Neural cell (in vitro differentiated cells): ENCODE data around the gene FNDC3A. TPM values are rescaled to one million over a fixed set of nuclear protein-coding genes. Genes with fewer than 3 reads are reported as not detected.

Experiments
- H2AFZ ChIP-seq: fragments of 200-600, 300-800 bp; sonication (generic), shearing (Covaris generic); 2 replicates; pipeline ENCODE4 v1.6.0; 2014; ENCODE audit warnings: low read depth, mild to moderate bottlenecking, antibody characterized with exemption, low read length, moderate library complexity
- H3F3A ChIP-seq: fragments of 200-600 bp; shearing (Covaris generic); 2 replicates; pipeline ENCODE4 v1.6.1; 2016; ENCODE audit warnings: mild to moderate bottlenecking, moderate library complexity, mixed read lengths, antibody characterized with exemption, low read length; ENCODE audit not compliant: insufficient read depth, poor library complexity, severe bottlenecking
- H3K27ac ChIP-seq: fragments of 200-600, 300-800 bp; sonication (generic), shearing (Covaris generic); 2 replicates; pipeline ENCODE4 v1.5.1; 2014; ENCODE audit warnings: mild to moderate bottlenecking, low read length, moderate library complexity
- H3K27me3 ChIP-seq: fragments of 300-800, 200-600 bp; sonication (generic), shearing (Covaris generic); 2 replicates; pipeline ENCODE4 v1.6.0; 2014; ENCODE audit warnings: mild to moderate bottlenecking, low read depth, low read length, moderate library complexity; ENCODE audit not compliant: insufficient read depth
- H3K36me3 ChIP-seq: fragments of 300-800, 200-600 bp; sonication (generic), shearing (Covaris generic); 2 replicates; pipeline ENCODE4 v1.5.1; 2014; ENCODE audit warnings: mild to moderate bottlenecking, antibody characterized with exemption, low read length, moderate library complexity; ENCODE audit not compliant: insufficient read depth
- H3K4me2 ChIP-seq: fragments of 300-800, 200-600 bp; sonication (generic), shearing (Covaris generic); 2 replicates; pipeline ENCODE4 v1.6.0; 2014; ENCODE audit warnings: mild to moderate bottlenecking, low read length
- H3K4me3 ChIP-seq: fragments of 300-800, 200-600 bp; sonication (generic), shearing (Covaris generic); 2 replicates; pipeline ENCODE4 v1.5.1; 2014; ENCODE audit warnings: mild to moderate bottlenecking, low read length, moderate library complexity
- H3K79me2 ChIP-seq: fragments of 200-600 bp; shearing (Covaris generic); replicated peaks from 2 replicates; pipeline ENCODE4 v1.6.0; 2014; ENCODE audit warnings: mild to moderate bottlenecking, low read length, moderate library complexity; ENCODE audit not compliant: insufficient read depth
- H3K9ac ChIP-seq: fragments of 300-800, 200-600 bp; sonication (generic), shearing (Covaris generic); 2 replicates; pipeline ENCODE4 v1.6.1; 2016; ENCODE audit warnings: mild to moderate bottlenecking, low read length, mixed read lengths
- H3K9me2 ChIP-seq: fragments of 200-600 bp; shearing (Covaris generic); 2 replicates; pipeline ENCODE4 v1.6.1; 2016; ENCODE audit warnings: mild to moderate bottlenecking, low read length, mixed read lengths; ENCODE audit not compliant: insufficient read depth
- H3K9me3 ChIP-seq: fragments of 200-600, 300-800 bp; sonication (generic), shearing (Covaris generic); 2 replicates; pipeline ENCODE4 v1.6.1; 2016; ENCODE audit warnings: mild to moderate bottlenecking, mixed run types, low read length, moderate library complexity, mixed read lengths
- H4K20me1 ChIP-seq: fragments of 200-600 bp; shearing (Covaris generic); 2 replicates; pipeline ENCODE4 v1.6.1; 2016; ENCODE audit warnings: mild to moderate bottlenecking, mixed run types; ENCODE audit not compliant: insufficient read depth
- CTCF ChIP-seq: fragments of 450-650 bp; IDR thresholded peaks from 2 replicates; pipeline ENCODE4 v1.5.1; 2014; ENCODE audit warnings: antibody characterized with exemption, mild to moderate bottlenecking, moderate library complexity; ENCODE audit not compliant: poor library complexity, severe bottlenecking
- REST ChIP-seq: IDR thresholded peaks from 2 replicates; pipeline ENCODE4 v1.6.1; 2012; ENCODE audit warnings: borderline replicate concordance
- SMC3 ChIP-seq: fragments of 450-650 bp; conservative IDR thresholded peaks from 2 replicates; pipeline ENCODE4 v1.6.1; 2014; ENCODE audit warnings: antibody characterized with exemption, mild to moderate bottlenecking, moderate library complexity; ENCODE audit not compliant: poor library complexity
- TAF1 ChIP-seq: IDR thresholded peaks from 2 replicates; pipeline ENCODE4 v1.6.1; 2012; ENCODE audit warnings: low read depth
- polyA plus RNA-seq: library from polyadenylated mRNA; depleted of rRNA; stranded (reverse); fragments of >200 nt; gene quantifications from 2 replicates; pipeline ENCODE4 v1.2.3, GENCODE V29; 2014
- small RNA-seq, 3 experiments: library from RNA; depleted of rRNA; stranded (forward); fragments of <200 nt; gene quantifications; one replicate each; pipeline ENCODE3, GENCODE V24; 2012

Gene FNDC3A
- polyA plus RNA-seq, 1 donor from 2014 or later, result 83.8 TPM

DNA sequence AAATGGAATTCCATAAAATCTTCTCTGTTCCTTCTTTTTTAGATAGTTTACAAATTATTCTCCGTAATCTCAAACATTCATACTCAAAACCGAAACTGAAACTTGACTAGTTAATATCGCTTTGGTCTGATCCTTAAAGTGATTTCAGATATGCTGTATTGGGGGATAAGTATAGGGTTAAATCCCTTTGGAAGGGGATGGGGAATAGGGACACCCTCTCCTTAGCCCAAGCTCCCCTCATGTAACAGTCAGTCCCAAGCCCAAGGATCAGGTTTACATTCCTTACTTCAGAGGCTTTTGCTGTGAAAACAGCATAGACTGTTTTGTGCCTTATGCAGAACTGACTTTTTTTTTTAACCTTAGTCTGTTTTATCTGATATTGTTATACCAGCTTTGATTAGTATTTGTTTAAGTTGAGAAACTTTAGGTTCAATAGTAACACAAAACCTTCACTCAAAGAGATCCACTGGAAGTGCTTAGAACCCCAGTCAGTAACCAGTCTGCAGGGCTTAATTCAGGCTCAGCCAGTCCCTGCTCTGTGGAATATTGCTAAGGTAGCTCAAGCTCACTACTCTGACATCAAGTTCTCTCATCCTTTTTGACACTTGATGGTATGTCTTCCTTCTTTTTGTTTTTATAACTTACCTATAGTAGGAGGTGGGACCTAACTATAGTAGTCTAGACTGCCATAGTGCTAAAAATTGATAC is 282.5 kb downstream of the FNDC3A start:
- Histone ChIP-seq H4K20me1 (no peaks in the 10 kb centered on the region), H3K4me3 (no peak overlapping the region), H3K9me3 (no peaks in the 10 kb centered on the region), H3K79me2 (no peaks in the 10 kb centered on the region), H2AFZ (no peak overlapping the region), H3K9ac (no peak overlapping the region), H3F3A (no peaks in the 10 kb centered on the region), H3K27me3 (no peaks in the 10 kb centered on the region), H3K4me2 (no peak overlapping the region), H3K27ac (no peak overlapping the region), H3K9me2 (no peaks in the 10 kb centered on the region), H3K36me3 (peaks cover 5% of the 10 kb centered on the region)
- TF ChIP-seq REST, result no peak
- no peak for TF ChIP-seq TAF1
- no peak for TF ChIP-seq SMC3
- TF ChIP-seq CTCF, result no peak

Small RNA genes within 50 kb of the gene (small RNA-seq; reads per million reads assigned to genes)
- gene COX7CP1 (0 reads per million in 3 experiments), gene RNU6-60P (0 to 0.24 (median 0.03) reads per million in 3 experiments), gene RNY3P2 (0 to 0.06 (median 0.03) reads per million in 3 experiments)

Other genes starting within 250 kb of the FNDC3A start
- gene MLNR, start 244.4 kb downstream of the FNDC3A start, polyA plus RNA-seq, result not detected in 2 replicates